K562 (cell line): ENCODE data around the gene DAG1. TPM values are rescaled to one million over a fixed set of nuclear protein-coding genes. Genes with fewer than 3 reads are reported as not detected.

Experiments
- DDX20 ChIP-seq: fragments of 450-650 bp; IDR thresholded peaks from 2 replicates; pipeline ENCODE4 v1.6.1; 2016; ENCODE audit warnings: missing genetic modification characterization, low read depth, mild to moderate bottlenecking, missing compliant biosample characterization, moderate library complexity
- DIDO1 ChIP-seq: fragments of 450-650 bp; IDR thresholded peaks from 2 replicates; pipeline ENCODE4 v1.6.1; 2016; ENCODE audit warnings: low read depth, missing biosample characterization, missing genetic modification characterization
- FOS ChIP-seq: IDR thresholded peaks from 3 replicates; pipeline ENCODE4 v1.6.1; 2011; ENCODE audit not compliant: insufficient read length; ENCODE audit errors: extremely low read depth
- HOXB6 ChIP-seq: fragments of 250-450 bp; sonication (Bioruptor Pico); IDR thresholded peaks from 2 replicates; pipeline ENCODE4 v1.5.1; 2022; ENCODE audit warnings: mild to moderate bottlenecking, borderline replicate concordance
- NFXL1 ChIP-seq: fragments of 450-650 bp; formaldehyde crosslinking; IDR thresholded peaks from 2 replicates; pipeline ENCODE4 v1.4.0; 2021; ENCODE audit warnings: mild to moderate bottlenecking
- TEAD1 ChIP-seq, 2 experiments: fragments of 450-650 bp in 1 of 2; sonication (generic) in 1 of 2; formaldehyde crosslinking; IDR thresholded peaks; 2 replicates each; pipeline versions ENCODE4 v1.4.0 to v1.8.0; 2020 to 2022; ENCODE audit warnings: mild to moderate bottlenecking in 2 of 2, missing genetic modification reagents in 1 of 2
- THRAP3 ChIP-seq: fragments of 450-650 bp; IDR thresholded peaks from 2 replicates; pipeline ENCODE4 v1.6.1; 2016; ENCODE audit warnings: mild to moderate bottlenecking, inconsistent platforms, borderline replicate concordance
- ZNF124 ChIP-seq: sonication (generic); formaldehyde crosslinking; IDR thresholded peaks from 2 replicates; pipeline ENCODE4 v1.8.1; 2022; ENCODE audit warnings: missing genetic modification reagents
- ZNF695 ChIP-seq: fragments of 450-650 bp; formaldehyde crosslinking; IDR thresholded peaks from 2 replicates; pipeline ENCODE4 v1.4.0; 2020; ENCODE audit warnings: mild to moderate bottlenecking, moderate library complexity
- polyA plus RNA-seq, 8 experiments: library from polyadenylated mRNA; depleted of rRNA in 4 of 8; stranded (reverse) in 5 of 8; unstranded in 3 of 8; fragments of >200 nt; fragmentation: Nextera tagmentation in 2 of 8; fragmentation: Illumina TruSeq in 1 of 8; extraction: Ambion mirVana in 2 of 8; extraction: Trizol in 1 of 8; gene quantifications; 2 replicates each; pipeline versions ENCODE4 v1.2.1 to v1.2.3, GENCODE V29; 2011 to 2014; ENCODE audit warnings: inconsistent platforms in 1 of 8, missing spikeins in 1 of 8
- total RNA-seq, 7 experiments: library from RNA; depleted of rRNA in 6 of 7; stranded (reverse); fragments of >200 nt in 6 of 7; fragmentation: Illumina TruSeq in 2 of 7; extraction: Trizol in 2 of 7; gene quantifications; 2 replicates each; pipeline versions ENCODE4 v1.2.1 to v1.2.3, GENCODE V29; 2011 to 2021; ENCODE audit warnings: low replicate concordance in 1 of 7
- TF ChIP-seq, protein P1 (sequence below): fragments of 150-350 bp; IDR thresholded peaks from 2 replicates; pipeline ENCODE4 v1.6.1; 2014; ENCODE audit warnings: low read depth, mild to moderate bottlenecking, low read length, borderline replicate concordance
- TF ChIP-seq, protein P2 (sequence below): IDR thresholded peaks from 2 replicates; pipeline ENCODE4 v1.6.1; 2012; ENCODE audit warnings: low read depth, low read length, improper control_type of control experiment, borderline replicate concordance
- TF ChIP-seq, protein P3 (sequence below), 2 experiments: fragments of 450-650 bp; IDR thresholded peaks; 2 replicates each; pipeline ENCODE4 v1.6.1; 2018; ENCODE audit warnings: mild to moderate bottlenecking in 2 of 2, low read depth in 1 of 2; ENCODE audit not compliant: partially characterized antibody in 2 of 2
- TF ChIP-seq, protein P4 (sequence below): fragments of 250-450 bp; sonication (Bioruptor Pico); IDR thresholded peaks from 2 replicates; pipeline ENCODE4 v1.8.0; 2021; ENCODE audit warnings: borderline replicate concordance, mild to moderate bottlenecking, moderate library complexity; ENCODE audit not compliant: poor library complexity, severe bottlenecking
- TF ChIP-seq, protein P5 (sequence below): sonication (generic); formaldehyde crosslinking; IDR thresholded peaks from 2 replicates; pipeline ENCODE4 v1.8.1; 2023; ENCODE audit warnings: mild to moderate bottlenecking, missing genetic modification reagents, moderate library complexity

Gene DAG1
- total and polyA plus RNA-seq, 9 of the 15 experiments (the other 6 are each of a cell fraction or from before 2014, with no cell fraction given), result 0.29 to 19.6 (median 8.2) TPM

DNA sequence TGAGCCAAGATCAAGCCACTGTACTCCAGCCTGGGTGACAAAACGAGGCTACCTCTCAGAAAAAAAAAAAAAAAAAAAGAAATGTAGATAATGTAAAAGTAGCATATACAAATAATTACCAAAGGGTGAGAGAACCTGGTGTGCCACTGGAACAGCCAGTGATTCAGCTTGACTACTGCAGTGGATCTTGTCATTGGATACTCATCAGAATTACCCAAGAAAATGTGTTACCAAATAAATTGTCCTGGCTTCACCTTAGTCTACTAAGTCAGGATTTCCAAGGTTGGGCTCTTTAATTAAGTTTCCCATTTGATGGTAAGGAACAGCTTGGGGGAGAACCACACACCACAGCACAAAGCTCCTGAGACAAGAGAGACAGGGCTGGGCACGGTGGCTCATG, 42.5 kb upstream of the DAG1 start (continued):
- TF ChIP-seq, protein P1, sequence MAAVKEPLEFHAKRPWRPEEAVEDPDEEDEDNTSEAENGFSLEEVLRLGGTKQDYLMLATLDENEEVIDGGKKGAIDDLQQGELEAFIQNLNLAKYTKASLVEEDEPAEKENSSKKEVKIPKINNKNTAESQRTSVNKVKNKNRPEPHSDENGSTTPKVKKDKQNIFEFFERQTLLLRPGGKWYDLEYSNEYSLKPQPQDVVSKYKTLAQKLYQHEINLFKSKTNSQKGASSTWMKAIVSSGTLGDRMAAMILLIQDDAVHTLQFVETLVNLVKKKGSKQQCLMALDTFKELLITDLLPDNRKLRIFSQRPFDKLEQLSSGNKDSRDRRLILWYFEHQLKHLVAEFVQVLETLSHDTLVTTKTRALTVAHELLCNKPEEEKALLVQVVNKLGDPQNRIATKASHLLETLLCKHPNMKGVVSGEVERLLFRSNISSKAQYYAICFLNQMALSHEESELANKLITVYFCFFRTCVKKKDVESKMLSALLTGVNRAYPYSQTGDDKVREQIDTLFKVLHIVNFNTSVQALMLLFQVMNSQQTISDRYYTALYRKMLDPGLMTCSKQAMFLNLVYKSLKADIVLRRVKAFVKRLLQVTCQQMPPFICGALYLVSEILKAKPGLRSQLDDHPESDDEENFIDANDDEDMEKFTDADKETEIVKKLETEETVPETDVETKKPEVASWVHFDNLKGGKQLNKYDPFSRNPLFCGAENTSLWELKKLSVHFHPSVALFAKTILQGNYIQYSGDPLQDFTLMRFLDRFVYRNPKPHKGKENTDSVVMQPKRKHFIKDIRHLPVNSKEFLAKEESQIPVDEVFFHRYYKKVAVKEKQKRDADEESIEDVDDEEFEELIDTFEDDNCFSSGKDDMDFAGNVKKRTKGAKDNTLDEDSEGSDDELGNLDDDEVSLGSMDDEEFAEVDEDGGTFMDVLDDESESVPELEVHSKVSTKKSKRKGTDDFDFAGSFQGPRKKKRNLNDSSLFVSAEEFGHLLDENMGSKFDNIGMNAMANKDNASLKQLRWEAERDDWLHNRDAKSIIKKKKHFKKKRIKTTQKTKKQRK, result no peak
- TF ChIP-seq, protein P2, sequence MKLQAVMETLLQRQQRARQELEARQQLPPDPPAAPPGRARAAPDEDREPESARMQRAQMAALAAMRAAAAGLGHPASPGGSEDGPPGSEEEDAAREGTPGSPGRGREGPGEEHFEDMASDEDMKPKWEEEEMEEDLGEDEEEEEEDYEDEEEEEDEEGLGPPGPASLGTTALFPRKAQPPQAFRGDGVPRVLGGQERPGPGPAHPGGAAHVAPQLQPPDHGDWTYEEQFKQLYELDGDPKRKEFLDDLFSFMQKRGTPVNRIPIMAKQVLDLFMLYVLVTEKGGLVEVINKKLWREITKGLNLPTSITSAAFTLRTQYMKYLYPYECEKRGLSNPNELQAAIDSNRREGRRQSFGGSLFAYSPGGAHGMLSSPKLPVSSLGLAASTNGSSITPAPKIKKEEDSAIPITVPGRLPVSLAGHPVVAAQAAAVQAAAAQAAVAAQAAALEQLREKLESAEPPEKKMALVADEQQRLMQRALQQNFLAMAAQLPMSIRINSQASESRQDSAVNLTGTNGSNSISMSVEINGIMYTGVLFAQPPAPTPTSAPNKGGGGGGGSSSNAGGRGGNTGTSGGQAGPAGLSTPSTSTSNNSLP, result no peak
- TF ChIP-seq DDX20 (tag), result no peak
- no peak for TF ChIP-seq ZNF124
- no peak for TF ChIP-seq THRAP3
- no peak for TF ChIP-seq FOS
- no peak for TF ChIP-seq ZNF695
- TF ChIP-seq, protein P3, sequence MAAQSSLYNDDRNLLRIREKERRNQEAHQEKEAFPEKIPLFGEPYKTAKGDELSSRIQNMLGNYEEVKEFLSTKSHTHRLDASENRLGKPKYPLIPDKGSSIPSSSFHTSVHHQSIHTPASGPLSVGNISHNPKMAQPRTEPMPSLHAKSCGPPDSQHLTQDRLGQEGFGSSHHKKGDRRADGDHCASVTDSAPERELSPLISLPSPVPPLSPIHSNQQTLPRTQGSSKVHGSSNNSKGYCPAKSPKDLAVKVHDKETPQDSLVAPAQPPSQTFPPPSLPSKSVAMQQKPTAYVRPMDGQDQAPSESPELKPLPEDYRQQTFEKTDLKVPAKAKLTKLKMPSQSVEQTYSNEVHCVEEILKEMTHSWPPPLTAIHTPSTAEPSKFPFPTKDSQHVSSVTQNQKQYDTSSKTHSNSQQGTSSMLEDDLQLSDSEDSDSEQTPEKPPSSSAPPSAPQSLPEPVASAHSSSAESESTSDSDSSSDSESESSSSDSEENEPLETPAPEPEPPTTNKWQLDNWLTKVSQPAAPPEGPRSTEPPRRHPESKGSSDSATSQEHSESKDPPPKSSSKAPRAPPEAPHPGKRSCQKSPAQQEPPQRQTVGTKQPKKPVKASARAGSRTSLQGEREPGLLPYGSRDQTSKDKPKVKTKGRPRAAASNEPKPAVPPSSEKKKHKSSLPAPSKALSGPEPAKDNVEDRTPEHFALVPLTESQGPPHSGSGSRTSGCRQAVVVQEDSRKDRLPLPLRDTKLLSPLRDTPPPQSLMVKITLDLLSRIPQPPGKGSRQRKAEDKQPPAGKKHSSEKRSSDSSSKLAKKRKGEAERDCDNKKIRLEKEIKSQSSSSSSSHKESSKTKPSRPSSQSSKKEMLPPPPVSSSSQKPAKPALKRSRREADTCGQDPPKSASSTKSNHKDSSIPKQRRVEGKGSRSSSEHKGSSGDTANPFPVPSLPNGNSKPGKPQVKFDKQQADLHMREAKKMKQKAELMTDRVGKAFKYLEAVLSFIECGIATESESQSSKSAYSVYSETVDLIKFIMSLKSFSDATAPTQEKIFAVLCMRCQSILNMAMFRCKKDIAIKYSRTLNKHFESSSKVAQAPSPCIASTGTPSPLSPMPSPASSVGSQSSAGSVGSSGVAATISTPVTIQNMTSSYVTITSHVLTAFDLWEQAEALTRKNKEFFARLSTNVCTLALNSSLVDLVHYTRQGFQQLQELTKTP (IDR thresholded peaks at IDR 0.05; ENCODE audit: low read depth in 1 of 2, partially characterized antibody in 2 of 2), result no peak
- TF ChIP-seq TEAD1 (CRISPR knock-in tag; IDR thresholded peaks at IDR 0.05), result no peak
- TF ChIP-seq HOXB6, result no peak
- TF ChIP-seq, protein P4, sequence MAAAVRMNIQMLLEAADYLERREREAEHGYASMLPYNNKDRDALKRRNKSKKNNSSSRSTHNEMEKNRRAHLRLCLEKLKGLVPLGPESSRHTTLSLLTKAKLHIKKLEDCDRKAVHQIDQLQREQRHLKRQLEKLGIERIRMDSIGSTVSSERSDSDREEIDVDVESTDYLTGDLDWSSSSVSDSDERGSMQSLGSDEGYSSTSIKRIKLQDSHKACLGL, result no peak
- TF ChIP-seq DIDO1 (tag), result no peak
- no peak for TF ChIP-seq NFXL1 (CRISPR knock-in tag)
- TF ChIP-seq, protein P5, sequence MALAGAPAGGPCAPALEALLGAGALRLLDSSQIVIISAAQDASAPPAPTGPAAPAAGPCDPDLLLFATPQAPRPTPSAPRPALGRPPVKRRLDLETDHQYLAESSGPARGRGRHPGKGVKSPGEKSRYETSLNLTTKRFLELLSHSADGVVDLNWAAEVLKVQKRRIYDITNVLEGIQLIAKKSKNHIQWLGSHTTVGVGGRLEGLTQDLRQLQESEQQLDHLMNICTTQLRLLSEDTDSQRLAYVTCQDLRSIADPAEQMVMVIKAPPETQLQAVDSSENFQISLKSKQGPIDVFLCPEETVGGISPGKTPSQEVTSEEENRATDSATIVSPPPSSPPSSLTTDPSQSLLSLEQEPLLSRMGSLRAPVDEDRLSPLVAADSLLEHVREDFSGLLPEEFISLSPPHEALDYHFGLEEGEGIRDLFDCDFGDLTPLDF (CRISPR knock-in tag), result no peak
